Stimulated activated CD8-positive, alpha-beta memory T cell treated with anti-CD3 and anti-CD28 coated beads, Interleukin-7, amount 100 ng/mL, for 48 hours (primary cell): ENCODE data around the gene SLC25A21.
"Not testable (repeated sequence)": the region's sequence is repeated elsewhere in the genome, so short reads cannot be mapped to it uniquely, and the experiment has no call there.

Source experiments
- DNase-seq, 2 donors: peaks; one replicate each; pipeline ENCODE4 v3.0.0-alpha.2; 2020; ENCODE audit warnings: low read depth in 1 of 2; ENCODE audit errors: extremely low read depth in 1 of 2

Gene SLC25A21

DNA sequence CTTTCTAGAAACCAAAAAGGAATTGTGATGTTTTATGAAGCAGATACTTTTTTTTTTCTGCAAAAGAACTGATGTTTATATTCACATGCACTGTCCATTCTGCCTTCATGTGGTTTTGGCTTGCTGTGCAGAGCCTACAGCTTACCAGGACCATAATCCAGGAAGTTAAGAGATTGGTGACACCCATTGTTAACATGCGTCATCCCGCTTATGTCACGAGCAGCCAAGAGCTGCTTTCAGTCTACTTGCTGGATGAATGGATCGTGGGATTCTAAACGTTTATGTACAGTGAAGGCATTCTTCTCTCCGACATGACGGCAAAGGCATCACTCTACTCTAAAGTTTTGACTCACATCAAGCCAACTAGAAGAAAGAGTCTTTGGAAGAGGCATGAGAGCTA lies 434.1 kb downstream of the SLC25A21 start:
- DNase-seq: no peak

DNA sequence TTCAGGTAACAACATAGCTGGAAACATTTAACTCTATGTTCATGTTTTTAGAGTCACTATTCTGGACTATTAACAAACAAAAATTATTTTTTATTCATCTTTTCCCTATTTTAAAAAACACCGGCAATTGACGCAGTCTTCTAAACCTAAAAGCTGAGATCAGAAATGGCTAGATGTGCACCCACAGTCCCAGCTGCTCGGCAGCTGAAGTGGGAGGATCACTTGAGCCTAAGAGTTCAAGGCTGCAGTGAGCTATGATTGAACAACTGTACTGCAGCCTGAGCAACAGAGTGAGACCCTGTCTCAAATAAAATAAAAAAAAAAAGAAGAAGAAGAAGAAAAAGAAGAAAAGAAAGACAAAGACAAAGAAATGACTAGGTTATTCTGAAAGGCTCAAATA lies 446.3 kb downstream of the SLC25A21 start:
- DNase-seq: no peak

DNA sequence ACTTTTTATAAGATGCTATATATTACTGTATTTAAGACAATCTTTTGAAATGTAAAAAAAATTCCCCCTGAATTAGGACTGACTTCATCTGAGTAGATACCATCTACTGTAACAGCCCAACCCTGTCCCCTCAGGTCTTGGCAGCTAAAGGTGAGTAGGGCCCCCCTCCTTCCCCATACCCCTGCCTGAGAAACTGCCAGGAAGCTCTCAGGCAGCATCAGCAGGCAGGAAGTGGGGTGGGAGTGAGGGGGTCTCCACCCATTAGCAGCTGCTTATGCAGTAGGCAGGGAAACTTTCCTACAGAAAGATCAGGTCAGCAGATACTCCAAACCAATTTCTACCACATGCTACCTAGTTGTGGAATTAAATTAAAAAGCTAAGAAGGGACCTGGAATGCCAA lies 448.2 kb downstream of the SLC25A21 start:
- DNase-seq: no peak

DNA sequence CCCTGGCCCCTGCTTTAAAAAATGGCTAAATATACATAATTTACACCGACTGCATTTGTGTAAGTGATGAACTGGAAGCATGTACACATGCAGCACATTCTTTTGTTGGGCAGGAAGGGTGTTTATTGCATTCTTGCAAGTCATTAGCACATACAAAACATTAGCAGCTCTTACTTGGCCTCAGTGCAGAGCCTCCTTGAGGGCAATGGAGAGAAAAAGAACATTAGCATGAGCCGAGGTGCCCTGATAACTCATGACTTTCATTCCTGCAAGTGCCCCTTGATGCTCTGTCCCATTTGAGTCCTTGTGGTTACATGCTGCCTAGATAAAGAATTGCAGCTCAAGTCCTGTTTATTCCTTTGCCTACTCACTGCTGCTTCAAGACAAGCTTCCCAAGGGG lies 448.9 kb downstream of the SLC25A21 start:
- DNase-seq: no peak

DNA sequence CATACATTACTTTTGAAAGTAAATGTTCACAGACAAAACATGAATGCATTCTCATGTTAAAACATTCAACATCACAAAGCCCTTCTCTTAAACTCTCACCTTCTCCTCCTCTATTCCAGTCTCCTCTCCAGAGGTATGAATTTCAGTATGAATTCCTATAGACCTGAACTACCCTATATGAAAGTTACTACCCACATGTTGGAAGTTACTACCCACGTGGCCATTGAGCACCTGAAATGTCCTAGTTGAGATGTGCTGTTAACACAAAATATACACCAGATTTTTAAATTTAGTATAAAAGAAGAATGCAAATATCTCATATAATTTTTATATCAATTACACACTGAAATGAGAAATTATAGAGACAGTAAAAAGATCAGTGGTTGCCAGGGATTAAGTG lies 450.5 kb downstream of the SLC25A21 start:
- DNase-seq: no peak

DNA sequence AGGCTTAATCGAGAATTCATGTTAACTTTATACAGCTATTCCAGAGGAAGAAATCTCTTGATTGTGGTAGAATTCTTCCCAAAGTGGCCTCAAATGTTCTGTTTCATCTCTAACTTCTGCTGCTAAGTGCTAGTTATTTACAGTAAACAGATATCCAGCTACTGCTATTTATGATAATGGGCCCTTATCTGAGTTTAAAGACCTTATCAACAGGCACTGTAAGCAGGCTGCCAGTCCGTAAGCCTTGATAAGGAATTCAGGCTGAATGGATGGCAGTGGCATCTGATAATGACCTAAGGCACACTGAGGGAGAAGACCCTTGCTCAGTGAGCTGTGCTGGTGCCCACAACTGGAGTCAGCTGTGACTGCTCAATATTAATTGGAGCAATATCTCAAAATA lies 451.7 kb downstream of the SLC25A21 start:
- DNase-seq: no peak

DNA sequence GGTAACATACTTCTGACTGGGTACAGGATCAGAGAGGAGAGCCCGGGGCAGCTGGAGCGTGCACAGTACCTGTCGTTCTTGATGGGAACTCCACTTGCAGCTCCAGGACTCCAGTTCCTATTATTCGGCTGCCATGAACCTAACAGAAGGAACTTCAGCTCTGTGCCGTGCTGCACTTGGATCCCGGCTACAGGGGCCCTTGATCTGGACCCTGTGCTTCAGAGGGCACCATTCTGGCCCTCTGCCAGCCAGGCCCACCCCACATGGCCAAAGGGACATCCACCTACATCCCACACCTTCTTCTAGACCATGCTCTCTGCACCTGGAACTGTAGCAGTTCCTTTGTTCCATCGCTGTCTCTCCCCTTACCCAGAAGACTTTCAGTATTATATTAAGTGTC lies 452.6 kb downstream of the SLC25A21 start:
- DNase-seq: no peak

DNA sequence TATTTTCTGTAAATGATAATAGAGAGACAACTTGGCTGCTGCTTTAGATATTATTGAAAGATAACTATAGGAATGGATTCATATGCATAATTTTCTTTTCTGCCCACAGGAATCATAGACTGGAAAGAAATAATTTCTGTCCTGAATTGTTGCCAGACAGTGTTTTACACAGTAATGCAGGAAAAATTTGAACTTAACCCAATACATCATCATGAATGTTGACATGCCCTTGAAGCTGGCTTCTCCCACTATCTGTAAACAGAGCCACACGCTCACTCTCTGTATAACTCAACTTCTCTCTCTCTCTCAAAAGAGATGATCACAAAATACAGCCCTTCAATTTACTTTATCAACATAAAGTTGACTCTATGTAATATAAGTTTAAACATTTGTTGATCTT lies 454.2 kb downstream of the SLC25A21 start:
- no peak for DNase-seq

DNA sequence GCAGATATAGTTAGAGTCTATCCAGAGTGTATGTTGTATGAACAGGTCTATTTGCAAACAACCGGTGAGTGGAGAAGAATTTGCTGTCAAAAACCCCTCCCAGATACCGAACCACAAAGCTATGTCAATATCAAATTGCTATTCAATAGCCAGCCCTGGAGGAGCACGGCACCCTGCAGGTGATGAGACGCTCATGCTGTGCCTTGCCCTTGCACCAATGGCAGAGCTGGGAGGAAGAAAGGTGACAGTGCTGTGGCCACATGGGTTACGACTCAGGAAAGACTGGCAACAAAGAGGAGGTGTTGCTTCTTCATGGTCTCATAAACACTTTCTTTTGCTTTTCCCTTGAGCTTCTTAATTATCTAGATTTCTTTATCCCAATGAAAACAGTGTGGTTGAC lies 455.0 kb downstream of the SLC25A21 start:
- DNase-seq: no peak

DNA sequence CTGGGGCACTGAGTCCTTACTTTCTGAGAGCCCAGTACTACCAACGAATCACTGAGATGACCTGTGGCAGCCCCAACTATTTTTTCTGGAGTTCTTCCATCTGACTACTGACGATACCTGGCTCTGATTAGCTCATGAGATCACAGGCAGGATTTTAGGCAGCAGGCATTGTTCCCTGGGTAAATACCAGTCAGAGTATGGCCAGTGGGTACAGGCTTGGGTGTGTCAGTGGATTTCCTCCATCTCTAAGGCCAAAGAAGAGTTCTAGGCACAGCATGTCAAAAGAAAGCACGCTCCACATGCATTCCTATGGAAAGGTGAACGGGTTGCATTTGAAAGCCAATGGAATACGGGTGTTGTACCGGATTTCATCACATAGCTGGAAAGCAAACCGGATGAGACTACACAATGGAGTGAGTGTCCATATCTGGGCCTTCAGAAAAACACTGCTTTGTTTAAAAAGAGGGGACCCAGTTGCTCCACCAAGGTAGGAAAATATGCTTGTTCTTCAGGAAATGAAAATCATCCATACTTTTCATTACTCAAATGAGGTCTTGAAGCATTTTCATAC lies 455.7 kb downstream of the SLC25A21 start:
- DNase-seq: no peak

DNA sequence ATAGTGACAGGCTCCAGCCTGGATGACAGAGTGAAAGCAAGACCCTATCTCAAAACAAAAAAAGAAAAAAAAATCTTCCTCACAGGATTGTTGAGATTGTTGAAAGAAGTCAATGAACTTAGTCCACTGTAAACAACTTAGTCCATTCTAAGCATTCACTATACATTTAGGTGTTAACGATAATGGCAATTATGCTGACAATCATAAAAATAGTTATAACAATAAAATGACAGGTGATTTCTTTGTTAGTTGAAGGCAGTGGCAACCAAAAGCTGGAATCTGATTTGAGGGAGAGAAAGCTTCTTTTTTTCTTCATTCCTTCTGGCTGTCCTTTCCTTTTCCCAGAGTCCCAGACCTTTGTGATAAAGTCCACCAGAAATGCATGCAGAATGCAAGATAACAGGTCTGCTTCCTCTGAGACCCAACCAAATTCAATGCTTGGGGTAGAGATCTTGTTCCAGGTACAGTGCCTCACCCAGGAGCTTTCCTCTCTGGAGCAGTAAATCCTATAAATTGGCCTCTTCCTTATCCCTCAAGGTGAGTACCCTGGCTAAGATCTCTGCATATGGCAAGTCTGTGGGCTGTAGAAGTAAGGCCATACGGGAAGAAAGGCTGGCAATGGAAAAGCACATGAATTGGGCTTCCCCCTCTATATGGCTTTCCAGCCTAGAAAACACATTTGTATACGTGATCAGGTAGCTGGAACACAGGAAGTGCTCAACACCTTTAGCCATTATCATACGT lies 458.3 kb downstream of the SLC25A21 start:
- DNase-seq: no peak

DNA sequence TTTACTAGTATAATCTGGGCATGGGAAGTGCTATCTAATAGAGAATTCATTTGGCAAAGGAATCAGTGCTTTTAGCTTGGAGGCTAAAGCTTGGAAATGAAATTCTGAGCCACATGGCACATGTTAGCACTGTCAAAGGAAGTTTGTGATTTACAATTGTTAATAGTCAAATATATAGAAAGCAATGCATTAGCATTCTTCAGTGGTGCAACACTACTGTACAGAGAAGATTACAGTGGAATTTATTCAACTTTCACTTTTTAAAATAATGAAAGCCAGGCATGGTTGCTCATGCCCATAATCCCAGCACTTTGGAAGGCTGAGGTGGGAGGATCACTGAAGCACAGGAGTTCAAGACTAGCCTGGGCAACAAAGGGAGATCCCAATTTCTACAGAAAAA lies 464.8 kb downstream of the SLC25A21 start:
- DNase-seq: no peak

DNA sequence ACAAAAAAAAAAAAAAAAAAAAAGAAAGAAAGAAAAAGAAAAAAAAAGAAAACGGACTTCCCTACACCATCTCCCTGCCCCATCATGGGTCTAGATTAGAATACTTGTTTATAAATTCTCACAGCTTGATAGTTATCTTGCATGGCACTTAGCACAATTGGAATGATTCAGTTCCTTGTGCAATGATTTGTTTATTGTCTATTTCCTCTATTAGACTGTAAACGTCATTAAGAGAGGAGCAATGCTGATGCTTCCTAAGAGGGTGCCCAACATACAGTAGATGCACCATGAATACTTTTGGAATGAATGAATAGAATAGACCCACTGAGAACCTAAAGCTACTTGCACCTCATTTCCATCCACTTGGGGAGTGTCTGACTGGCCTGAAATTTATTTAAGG lies 469.9 kb downstream of the SLC25A21 start:
- no peak for DNase-seq

DNA sequence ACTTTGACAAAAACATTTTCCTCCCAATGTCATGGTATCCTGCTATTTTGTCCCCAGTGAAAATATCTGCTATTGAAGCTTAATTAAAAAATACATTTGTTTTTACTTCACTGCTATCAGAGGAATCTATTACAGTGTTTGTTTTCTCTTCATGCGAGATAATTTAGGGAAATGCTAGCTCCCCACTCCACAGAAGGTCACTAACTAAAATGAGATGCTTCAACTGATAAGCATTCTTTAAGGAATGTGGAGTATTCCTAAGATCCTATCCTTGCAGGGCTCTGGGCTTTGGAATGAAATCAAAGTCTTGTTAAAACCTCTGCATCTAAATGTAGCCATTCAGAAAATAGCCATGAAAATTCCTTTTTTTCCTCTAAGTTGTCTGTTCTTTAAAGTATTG lies 471.3 kb downstream of the SLC25A21 start:
- no peak for DNase-seq

DNA sequence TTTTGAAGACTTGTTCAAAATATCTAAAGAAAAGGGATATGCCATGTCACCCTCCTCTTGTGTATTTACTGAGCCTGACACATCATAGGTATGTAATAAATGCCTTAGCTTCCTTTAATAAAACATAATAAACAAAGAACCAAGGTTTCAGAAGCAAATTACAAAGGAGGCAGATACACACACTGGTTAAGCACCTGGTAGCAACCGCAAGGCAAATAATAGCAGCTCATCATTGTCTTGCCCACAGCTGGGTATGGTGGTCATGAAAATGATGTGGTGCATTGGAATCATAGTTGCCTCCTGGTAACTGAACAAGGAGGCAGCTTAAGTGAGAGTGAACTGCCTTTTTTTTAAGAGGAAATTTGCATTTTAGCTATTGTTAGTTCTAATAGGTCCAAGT lies 471.8 kb downstream of the SLC25A21 start:
- DNase-seq: no peak

DNA sequence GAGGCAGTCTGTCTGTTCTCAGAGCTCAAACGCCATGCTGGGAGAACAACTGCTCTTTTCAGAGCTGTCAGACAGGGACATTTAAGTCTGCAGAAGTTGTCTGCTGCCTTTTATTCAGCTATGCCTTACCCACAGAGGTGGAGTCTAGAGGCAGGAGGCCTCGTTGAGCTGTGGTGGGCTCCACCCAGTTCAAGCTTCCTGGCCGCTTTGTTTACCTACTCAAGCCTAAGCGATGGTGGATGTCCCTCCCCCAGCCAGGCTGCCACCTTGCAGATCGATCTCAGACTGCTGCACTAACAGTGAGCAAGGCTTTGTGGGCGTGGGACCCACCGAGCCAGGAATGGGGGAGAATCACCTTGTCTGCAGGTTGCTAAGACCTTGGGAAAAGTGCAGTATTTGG lies 473.0 kb downstream of the SLC25A21 start:
- not testable (repeated sequence) for DNase-seq

DNA sequence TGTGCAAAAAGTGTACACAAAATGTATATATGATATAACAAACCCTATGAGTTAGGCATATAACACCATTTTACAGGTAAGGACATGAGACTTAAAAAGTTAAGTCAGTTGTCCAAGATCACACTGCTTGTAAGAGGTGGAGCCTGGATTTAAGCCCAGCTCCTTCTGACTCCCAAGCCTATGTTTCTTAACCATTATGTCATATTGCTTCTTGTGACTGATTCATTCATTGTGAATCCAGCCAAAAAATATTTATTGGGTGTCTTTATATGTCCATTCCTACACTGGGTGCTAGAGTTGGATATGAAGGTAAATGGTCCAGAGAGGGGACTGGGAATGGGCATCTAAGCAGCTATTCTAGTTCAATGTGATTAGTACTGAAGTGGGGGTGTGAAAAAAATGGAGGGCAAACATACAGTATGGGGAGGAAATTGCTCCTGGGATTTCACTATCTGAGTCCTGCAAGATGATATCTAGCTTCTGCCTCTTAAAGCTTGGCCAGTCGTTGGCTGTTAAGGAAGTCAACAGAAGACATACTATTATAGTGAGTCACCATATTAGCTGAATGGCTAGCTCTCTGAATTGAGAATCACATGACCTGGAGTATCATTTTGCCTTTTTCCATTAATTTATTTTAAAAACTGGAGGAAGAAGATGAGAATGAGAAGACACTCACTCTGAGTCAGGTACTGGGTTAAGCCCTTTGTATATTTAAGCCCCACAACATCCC lies 481.9 kb downstream of the SLC25A21 start:
- no peak for DNase-seq

DNA sequence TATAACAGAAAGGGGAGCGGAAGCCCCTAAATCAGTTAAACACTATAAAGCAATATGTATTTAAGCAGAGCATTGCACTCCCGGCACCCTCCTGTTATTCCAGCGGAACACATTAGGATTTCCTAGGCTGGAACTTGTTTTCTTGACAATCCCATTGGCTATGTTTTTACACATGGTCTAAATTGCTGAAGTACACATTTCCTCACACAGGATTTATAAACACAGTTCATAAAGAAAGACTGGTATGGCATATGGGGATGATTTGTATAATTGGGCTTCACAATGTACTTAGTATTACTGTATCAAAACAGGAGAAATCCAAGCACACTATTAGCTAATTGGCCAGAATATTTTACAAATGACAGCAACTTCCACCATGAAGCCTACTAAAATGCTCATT lies 487.5 kb downstream of the SLC25A21 start:
- DNase-seq: no peak

DNA sequence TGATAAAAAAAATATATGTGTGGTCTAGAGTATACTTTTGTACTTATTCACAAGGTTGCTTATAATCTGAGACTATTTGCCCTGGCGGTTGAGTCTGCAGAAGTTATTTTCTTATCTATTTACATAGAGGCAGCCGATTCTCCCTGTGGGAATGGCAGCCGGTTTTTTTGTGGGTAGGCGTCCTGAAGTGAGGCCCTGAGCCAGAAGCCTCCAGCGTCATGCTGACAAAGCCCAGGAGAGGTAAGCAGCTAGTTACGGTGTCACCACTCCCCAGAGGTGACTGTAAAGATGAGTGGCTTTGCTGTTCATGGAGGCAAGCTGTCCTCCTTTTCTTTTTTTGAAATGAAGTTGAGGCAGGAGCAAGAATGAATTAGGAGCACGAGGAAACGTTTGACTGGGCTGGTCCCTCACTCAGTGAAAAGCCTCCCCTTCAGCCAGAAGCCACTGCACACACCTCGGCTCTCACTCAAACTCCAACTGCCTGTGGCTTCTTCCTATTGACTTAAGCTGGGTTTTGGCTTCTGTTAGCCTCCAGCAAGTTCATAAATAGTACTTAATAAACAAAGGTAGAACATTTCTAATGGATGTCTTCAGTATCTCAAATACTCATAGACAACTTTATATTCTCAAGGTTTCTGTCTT lies 489.2 kb downstream of the SLC25A21 start:
- DNase-seq: no peak

DNA sequence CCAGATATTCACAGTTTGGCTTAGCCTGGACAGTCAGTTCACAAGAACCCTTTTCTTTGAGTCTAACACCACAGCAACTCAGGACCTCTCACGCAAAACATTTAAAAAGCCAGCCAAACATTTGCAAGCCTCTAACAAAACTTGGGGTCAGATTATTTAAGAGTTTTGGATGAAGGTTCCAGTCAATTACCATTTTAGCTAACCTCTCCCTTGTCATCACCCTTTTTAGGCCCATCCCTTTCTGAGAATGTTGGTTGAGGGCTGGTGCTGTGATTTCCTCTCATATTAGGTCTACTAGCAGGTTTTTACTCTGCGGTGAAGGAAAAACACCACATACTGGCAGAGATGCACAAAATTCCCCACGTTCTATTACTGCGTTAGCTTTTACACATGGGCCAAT lies 490.1 kb downstream of the SLC25A21 start:
- DNase-seq: no peak

DNA sequence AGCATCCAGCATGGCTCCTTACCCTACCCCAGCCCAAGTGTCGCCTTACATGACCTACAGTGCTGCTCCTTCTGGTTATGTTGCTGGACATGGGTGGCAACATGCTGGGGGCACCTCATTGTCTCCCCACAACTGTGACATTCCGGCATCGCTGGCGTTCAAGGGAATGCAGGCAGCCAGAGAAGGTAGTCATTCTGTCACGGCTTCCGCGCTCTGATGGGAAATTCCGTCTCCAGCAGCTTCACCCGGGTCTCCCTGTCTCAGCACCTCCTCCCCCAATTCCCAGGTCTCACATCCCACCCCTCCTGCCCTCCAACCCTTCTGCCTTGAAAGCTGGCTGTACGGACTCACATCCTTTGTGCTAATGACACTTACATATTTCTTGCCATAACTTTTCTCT lies 496.2 kb downstream of the SLC25A21 start:
- DNase-seq: no peak

DNA sequence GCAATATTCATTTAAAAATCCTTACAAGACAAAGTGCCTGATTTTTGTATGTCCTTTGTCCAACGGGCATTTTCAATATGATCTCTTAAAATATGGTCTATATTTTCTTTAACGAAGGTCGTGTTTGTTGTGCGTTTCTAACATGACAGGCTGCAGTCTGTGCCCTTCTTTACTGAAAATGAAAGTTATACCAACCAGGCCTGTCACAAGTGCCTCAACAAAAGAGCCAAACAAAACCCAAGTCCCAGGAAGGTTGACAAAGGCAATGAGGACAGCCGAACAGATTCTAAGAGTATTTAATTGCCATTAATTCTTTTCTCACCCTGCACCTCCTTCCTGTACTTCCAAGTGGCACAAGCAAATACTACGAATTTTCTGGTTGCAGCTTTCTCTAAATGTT lies 496.8 kb downstream of the SLC25A21 start:
- DNase-seq: no peak
